ENCODE measurements around the gene OR11H12.
"Not testable (repeated sequence)": the region's sequence is repeated elsewhere in the genome, so short reads cannot be mapped to it uniquely, and the experiment has no call there.

OR11H12 gene, protein sequence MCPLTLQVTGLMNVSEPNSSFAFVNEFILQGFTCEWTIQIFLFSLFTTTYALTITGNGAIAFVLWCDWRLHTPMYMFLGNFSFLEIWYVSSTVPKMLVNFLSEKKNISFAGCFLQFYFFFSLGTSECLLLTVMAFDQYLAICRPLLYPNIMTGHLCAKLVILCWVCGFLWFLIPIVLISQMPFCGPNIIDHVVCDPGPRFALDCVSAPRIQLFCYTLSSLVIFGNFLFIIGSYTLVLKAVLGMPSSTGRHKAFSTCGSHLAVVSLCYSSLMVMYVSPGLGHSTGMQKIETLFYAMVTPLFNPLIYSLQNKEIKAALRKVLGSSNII

DNA sequence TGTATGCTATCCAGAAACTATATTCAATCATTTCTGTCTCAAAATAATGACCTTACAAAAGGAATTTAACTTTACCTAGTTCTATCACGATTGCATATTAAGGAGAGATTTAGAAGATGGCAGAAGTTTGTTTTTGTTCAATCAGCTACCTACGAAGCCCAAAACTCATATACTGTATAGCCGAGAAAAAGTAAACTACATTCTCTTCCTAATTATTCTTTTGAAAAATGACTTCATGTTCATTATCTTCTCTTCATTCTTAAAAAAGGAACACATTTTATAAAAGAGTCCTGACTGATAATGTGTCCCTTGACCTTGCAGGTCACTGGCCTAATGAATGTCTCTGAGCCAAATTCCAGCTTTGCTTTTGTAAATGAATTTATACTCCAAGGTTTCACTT is at the start of gene OR11H12:
Gene OR11H12 (plus strand): TSS at position 301 of the 400 bp plus-strand sequence. CDS start 0 bp downstream, at position 301.
- not testable (repeated sequence) for DNase-seq (ENCODE audit: low spot score)

DNA sequence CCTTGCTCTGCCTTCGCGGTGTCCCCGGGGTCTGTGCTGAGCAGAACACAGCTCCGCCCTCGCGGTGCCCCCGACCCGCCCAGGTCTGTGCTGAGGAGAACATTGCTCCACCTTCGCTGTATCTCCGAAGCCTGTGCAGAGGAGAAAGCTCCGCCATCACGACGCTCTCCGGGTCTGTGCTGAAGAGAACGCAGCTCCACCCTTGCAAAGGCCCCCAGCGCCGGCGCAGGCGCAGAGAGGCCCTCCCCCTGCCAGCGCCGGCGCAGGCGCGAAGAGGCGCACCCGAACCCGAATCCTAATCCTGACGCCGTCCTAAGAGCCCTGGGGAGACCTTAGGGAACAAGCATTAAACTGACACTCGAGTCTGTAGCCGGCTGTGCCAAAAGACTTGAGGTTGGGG is 18.0 kb upstream of the OR11H12 start:
- DNase-seq (ENCODE audit: low spot score), result not testable (repeated sequence)

DNA sequence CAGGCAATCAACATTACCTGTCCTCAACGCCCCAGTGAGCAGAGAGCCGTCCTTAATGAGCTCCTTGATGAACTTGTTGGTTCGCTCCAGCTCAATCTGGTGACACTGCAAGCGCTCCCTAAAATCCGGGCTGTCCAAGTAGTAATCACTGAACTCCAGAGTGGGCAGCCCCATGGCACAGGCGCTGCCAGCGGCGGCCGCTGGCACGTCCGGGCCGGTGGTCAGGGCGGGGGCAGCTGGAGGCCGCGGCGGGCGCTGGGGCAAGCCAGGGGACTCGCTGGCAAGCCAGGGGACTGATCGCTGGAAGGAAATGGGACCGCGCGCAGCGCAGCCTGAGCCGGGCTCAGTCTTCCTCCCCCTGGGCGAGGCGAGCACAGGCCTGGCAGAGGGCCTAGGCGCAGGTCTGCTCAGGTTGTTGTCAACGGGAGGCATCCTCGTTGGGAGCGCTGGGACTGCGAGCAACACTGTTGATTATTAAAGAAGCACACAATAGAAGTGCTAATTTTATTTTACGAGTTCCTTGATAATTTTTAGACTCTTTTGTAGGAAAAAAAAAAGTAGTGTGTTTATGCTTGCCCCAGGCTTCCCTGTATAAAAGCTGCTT is 25.8 kb downstream of the OR11H12 start:
- not testable (repeated sequence) for DNase-seq (ENCODE audit: low spot score)

DNA sequence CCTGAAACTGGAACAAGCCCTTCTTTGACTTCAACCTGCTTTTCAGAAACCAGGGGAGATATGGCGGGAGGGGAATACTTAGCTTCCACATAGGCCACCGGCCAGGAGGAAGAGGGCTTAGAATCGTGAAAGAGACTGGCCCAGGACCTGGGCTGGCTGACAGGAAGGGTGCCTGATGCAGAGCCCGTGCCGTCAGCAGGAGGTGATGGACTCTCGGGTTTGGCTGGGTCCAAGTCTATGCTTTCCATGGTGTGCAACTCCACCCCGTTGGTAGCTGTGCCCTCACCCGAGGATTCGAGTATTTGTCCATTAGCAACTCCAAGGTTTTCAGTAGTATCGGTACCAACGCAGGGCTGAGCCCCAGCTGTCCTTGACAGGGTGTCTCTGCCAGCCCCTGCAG is 35.1 kb downstream of the OR11H12 start:
- not testable (repeated sequence) for DNase-seq (ENCODE audit: low spot score)

DNA sequence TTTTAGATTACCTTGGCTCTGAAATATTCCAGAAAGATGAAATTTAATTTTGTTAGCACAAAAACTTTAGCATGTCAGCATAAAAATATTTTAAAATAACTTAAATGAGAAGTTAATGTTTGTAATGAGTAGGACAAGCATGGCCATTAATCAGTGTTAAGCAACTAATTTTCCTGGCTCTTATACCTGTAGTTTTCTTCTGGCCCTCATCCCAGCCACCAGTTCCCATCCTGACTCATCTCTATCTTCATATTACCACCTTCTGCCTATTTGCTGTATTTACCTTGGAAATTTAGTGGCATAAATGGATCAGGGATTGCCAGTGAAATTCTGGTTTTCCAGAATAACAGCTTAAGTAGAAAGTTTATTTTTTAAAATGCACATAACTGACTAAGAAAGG is 37.1 kb downstream of the OR11H12 start:
- not testable (repeated sequence) for DNase-seq (ENCODE audit: low spot score)

DNA sequence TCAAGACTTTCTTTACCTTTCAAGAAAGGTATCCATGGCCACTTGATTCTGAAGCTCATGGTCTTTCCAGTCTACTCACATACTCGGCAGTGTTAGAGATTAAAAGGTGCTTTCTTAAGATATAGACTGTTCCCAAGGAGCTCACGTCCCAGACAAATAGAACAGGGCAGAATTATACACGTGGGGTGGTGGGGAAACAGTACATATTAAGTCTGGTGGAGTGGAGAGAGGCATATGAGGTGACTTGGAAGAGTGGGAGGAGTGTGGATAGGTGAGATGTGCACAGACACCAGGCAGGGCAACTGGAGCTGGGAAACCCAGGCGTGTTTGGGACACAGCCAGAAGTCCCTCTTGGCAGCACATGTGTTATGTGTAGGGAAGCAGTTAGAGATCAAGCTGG is 37.9 kb downstream of the OR11H12 start:
- not testable (repeated sequence) for DNase-seq (ENCODE audit: low spot score)

DNA sequence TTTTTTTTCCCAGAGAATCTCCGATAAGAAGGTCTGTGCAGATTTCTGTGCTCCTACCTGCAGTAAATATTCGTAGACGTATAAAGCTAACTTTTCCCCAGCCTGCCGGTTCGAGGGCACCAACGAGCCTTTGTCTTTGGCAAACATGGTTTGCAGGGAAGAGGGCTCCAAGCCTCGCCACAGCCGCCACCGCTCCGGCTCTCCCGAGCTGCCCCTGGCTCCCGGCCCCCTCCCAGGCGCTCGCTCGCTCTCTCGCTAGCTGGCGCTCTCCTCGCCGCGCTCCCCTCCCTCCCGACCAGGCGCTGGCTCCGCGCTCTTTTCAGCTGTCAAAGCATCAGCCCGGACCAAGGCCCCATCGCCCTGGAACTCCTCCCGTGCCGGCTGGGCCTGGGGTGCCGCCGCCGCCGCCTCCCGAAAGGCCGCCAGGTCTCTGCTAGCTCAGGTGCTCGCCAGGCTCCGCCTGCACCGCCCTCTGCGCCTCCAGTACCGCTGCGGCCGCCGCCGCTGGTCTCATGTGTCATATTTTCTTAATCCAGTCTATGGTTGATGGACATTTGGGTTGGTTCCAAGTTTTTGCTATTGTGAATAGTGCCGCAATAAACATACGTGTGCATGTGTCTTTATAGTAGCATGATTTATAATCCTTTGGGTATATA is 45.3 kb downstream of the OR11H12 start:
- not testable (repeated sequence) for DNase-seq (ENCODE audit: low spot score)

Measured in COLO829 (cell line).